Duodenal mucosa (tissue), 2 donors: ENCODE measurements around the gene RERE.

Source experiments
- H3K27ac ChIP-seq: one replicate; pipeline ENCODE4 v1.7.0; 2013; ENCODE audit warnings: low read depth, low read length
- H3K27me3 ChIP-seq, 2 donors: one replicate each; pipeline ENCODE4 v1.7.0; 2013; ENCODE audit warnings: low read length in 2 of 2, control low read depth in 1 of 2; ENCODE audit not compliant: insufficient read depth in 2 of 2, control insufficient read depth in 1 of 2
- H3K36me3 ChIP-seq, 2 donors: one replicate each; pipeline ENCODE4 v1.7.0; 2013; ENCODE audit warnings: low read length in 2 of 2, control low read depth in 1 of 2; ENCODE audit not compliant: insufficient read depth in 2 of 2, control insufficient read depth in 1 of 2
- H3K4me1 ChIP-seq, 2 donors: one replicate each; pipeline ENCODE4 v1.7.0; 2013; ENCODE audit warnings: low read length in 2 of 2, control low read depth in 1 of 2; ENCODE audit not compliant: insufficient read depth in 2 of 2, control insufficient read depth in 1 of 2
- H3K4me3 ChIP-seq, 2 donors: one replicate each; pipeline ENCODE4 v1.7.0; 2013; ENCODE audit warnings: low read length in 2 of 2, low read depth in 1 of 2
- H3K9ac ChIP-seq, 2 donors: one replicate each; pipeline ENCODE4 v1.7.0; 2013; ENCODE audit warnings: low read length in 2 of 2, low read depth in 1 of 2
- H3K9me3 ChIP-seq, 2 donors: one replicate each; pipeline ENCODE4 v1.7.0; 2013; ENCODE audit warnings: low read length in 2 of 2, control low read depth in 1 of 2; ENCODE audit not compliant: control insufficient read depth in 1 of 2

Gene RERE

DNA sequence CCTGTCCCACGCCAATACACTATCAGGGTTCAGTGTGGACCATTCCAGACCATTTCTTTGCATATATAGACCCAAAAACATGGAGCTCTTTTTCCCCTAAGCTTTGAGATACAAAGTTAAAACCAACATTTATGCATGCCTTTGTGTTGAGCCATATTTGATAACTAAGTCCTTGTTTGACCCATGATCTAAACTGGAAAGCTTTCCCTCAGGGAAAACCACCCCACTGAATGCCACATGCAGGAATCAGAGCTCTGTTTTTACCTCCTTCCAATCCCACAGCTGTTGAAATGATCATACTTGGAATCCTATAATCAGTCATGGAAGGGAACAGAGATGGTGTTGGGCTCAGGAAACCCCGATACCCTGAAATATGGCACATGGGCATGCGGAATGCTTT, 514.3 kb downstream of the RERE start:
- H3K27ac ChIP-seq, result no peak overlapping the region
- H3K27me3 ChIP-seq, result no peaks in the 10 kb centered on the region
- no peak overlapping the region for H3K4me3 ChIP-seq
- no peaks in the 10 kb centered on the region for H3K9me3 ChIP-seq
- no peak overlapping the region for H3K9ac ChIP-seq
- no peaks in the 10 kb centered on the region for H3K36me3 ChIP-seq
- H3K4me1 ChIP-seq, result no peaks in the 10 kb centered on the region
